Mucosa of descending colon (tissue), 3 donors: Measurements from ENCODE around the gene OPCML. TPM values are rescaled to one million over a fixed set of nuclear protein-coding genes. Genes with fewer than 3 reads are reported as not detected.

ENCODE experiments used
- ATAC-seq: fragments of 200-7000 bp; cut with Tn5 transposase; one replicate; pipeline ENCODE4 v1.9.1; 2020; ENCODE audit warnings: mild to moderate bottlenecking, moderate library complexity
- DNase-seq, 3 donors: peaks; one replicate each; pipeline ENCODE4 v3.0.0-alpha.2; 2020
- H3K36me3 ChIP-seq: fragments of 200-600 bp; one replicate; pipeline ENCODE4 v1.8.0; 2021; ENCODE audit warnings: low read depth, mild to moderate bottlenecking
- H3K4me1 ChIP-seq: fragments of 200-600 bp; one replicate; pipeline ENCODE4 v1.8.0; 2021; ENCODE audit warnings: low read depth, mild to moderate bottlenecking
- H3K4me3 ChIP-seq: fragments of 200-600 bp; one replicate; pipeline ENCODE4 v1.8.0; 2021; ENCODE audit warnings: mild to moderate bottlenecking
- H3K9me3 ChIP-seq: fragments of 200-600 bp; one replicate; pipeline ENCODE4 v1.8.0; 2021; ENCODE audit warnings: mild to moderate bottlenecking
- CTCF ChIP-seq: fragments of 200-600 bp; IDR thresholded peaks from one replicate; pipeline ENCODE4 v1.8.0; 2022; ENCODE audit warnings: antibody characterized with exemption, mild to moderate bottlenecking
- intact Hi-C, 2 donors: fragments of 100-400 bp; cut with DNase I in 1 of 2; cut with micrococcal nuclease in 1 of 2; formaldehyde crosslinking; loops; one replicate each; pipeline versions ENCODE4 v1.11.0 to v1.11.1; 2022; cut with DNase I, micrococcal nuclease
- total RNA-seq, 3 donors: library from RNA; stranded (reverse); fragmentation: NEBNext Ultra II Directional in 2 of 3; extraction: Animal tissue kit (Norgen Biotek cat#: 25700) in 2 of 3; gene quantifications; one replicate each; pipeline versions ENCODE4 v1.2.1 to v1.2.4, GENCODE V29; 2021 to 2023
- donor health status: DM: no; HTN: no; CAD: no; lungs with moderate emphysema.
- donor health status: DM: no; HTN: no; CAD: no.
- donor health status: DM: no; HTN: yes; CAD: no.

The OPCML gene
- total RNA-seq, 3 donors from 2014 or later: 0.10 to 0.47 TPM; not detected in 1

GRCh38 chr11:132864811-132865576, 667.3 kb downstream of the OPCML start:
- Histone ChIP-seq H3K36me3 (no peaks in the 10 kb centered on the region), H3K4me1 (no peaks in the 10 kb centered on the region), H3K4me3 (no peak overlapping the region), H3K9me3 (peaks cover 19% of the 10 kb centered on the region)
- no peak for TF ChIP-seq CTCF
- DNase-seq (no peak), ATAC-seq (no peak)
- intact Hi-C loops: no loop called here

GRCh38 chr11:132862933-132863332, 669.4 kb downstream of the OPCML start:
- Histone ChIP-seq H3K4me1 (no peaks in the 10 kb centered on the region), H3K9me3 (peaks cover 11% of the 10 kb centered on the region), H3K4me3 (no peak overlapping the region), H3K36me3 (no peaks in the 10 kb centered on the region)
- DNase-seq: no peak
- no peak for TF ChIP-seq CTCF
- intact Hi-C loops: no loop called here
- no peak for ATAC-seq

GRCh38 chr11:132862137-132862536, 670.2 kb downstream of the OPCML start:
- TF ChIP-seq CTCF: no peak
- intact Hi-C loops: no loop called here
- Histone ChIP-seq H3K4me3 (no peak overlapping the region), H3K36me3 (no peaks in the 10 kb centered on the region), H3K9me3 (peaks cover 11% of the 10 kb centered on the region), H3K4me1 (no peaks in the 10 kb centered on the region)
- DNase-seq (no peak), ATAC-seq (no peak)

GRCh38 chr11:132859306-132859705, 673.0 kb downstream of the OPCML start:
- peaks cover 17% of the 10 kb centered on the region for H3K9me3 ChIP-seq
- DNase-seq: no peak
- no peak for ATAC-seq
- intact Hi-C loops: no loop called here
- TF ChIP-seq CTCF: no peak
- no peaks in the 10 kb centered on the region for H3K4me1 ChIP-seq
- no peaks in the 10 kb centered on the region for H3K36me3 ChIP-seq
- no peak overlapping the region for H3K4me3 ChIP-seq

- no peak for DNase-seq
- intact Hi-C loops: no loop called here
- Histone ChIP-seq H3K4me3 (no peak overlapping the region), H3K4me1 (no peaks in the 10 kb centered on the region), H3K36me3 (no peaks in the 10 kb centered on the region), H3K9me3 (peaks cover 18% of the 10 kb centered on the region)
- no peak for TF ChIP-seq CTCF
- ATAC-seq: no peak
Observed at GRCh38 chr11:132858223-132858622, 674.1 kb downstream of the OPCML start.
